Upper lobe of left lung (tissue), 6 donors: ENCODE data around the gene GALNT7. TPM values are rescaled to one million over a fixed set of nuclear protein-coding genes. Genes with fewer than 3 reads are reported as not detected.
"Not testable (repeated sequence)": the region's sequence is repeated elsewhere in the genome, so short reads cannot be mapped to it uniquely, and the experiment has no call there.

ENCODE experiments used
- ATAC-seq, 2 donors: fragments of 200-7000 bp; cut with Tn5 transposase; one replicate each; pipeline ENCODE4 v1.9.1; 2022; ENCODE audit warnings: mild to moderate bottlenecking in 2 of 2, moderate library complexity in 2 of 2; ENCODE audit not compliant: low FRiP score in 2 of 2
- DNase-seq, 2 donors: peaks; one replicate each; pipeline ENCODE4 v3.0.0-alpha.2; 2019 to 2020
- H3K27ac ChIP-seq, 4 donors: fragments of 200-600 bp; sonication (generic); one replicate each; pipeline ENCODE4 v1.5.1; 2016 to 2019
- H3K27me3 ChIP-seq, 4 donors: fragments of 200-600 bp; sonication (generic); one replicate each; pipeline ENCODE4 v1.5.1; 2017 to 2019
- H3K36me3 ChIP-seq, 4 donors: fragments of 200-600 bp; sonication (generic); one replicate each; pipeline ENCODE4 v1.5.1; 2016 to 2019
- H3K4me1 ChIP-seq, 4 donors: fragments of 200-600 bp; sonication (generic); one replicate each; pipeline ENCODE4 v1.5.1; 2018 to 2019
- H3K4me3 ChIP-seq, 4 donors: fragments of 200-600 bp; sonication (generic); one replicate each; pipeline ENCODE4 v1.5.1; 2017 to 2019; ENCODE audit warnings: mild to moderate bottlenecking in 2 of 4, moderate library complexity in 1 of 4
- H3K9me3 ChIP-seq, 4 donors: fragments of 200-600 bp; sonication (generic); one replicate each; pipeline ENCODE4 v1.5.1; 2018 to 2019
- EP300 ChIP-seq, 4 donors: sonication (generic); formaldehyde crosslinking; IDR thresholded peaks; one replicate each; pipeline ENCODE4 v1.5.1; 2017; ENCODE audit warnings: antibody characterized with exemption in 4 of 4, control low read depth in 2 of 4
- POLR2A ChIP-seq, 4 donors: fragments of 450-650 bp; IDR thresholded peaks; one replicate each; pipeline ENCODE4 v1.5.1; 2016 to 2017; ENCODE audit warnings: antibody characterized with exemption in 4 of 4, mild to moderate bottlenecking in 2 of 4
- POLR2AphosphoS5 ChIP-seq, 2 donors: sonication (generic); formaldehyde crosslinking; IDR thresholded peaks; one replicate each; pipeline ENCODE4 v1.5.1; 2017; ENCODE audit warnings: antibody characterized with exemption in 2 of 2
- WGBS, 2 donors: methylation state at CpG; one replicate each; pipeline ENCODE4 v1.1.5; 2017 to 2018; 5-methylcytosine and 5-hydroxymethylcytosine counted together
- total RNA-seq, 6 donors: library from RNA; depleted of rRNA in 4 of 6; stranded (reverse); fragments of >200 nt in 4 of 6; gene quantifications; one replicate each; pipeline versions ENCODE4 v1.1.0 to v1.2.1, GENCODE V29; 2016 to 2021
- TF ChIP-seq, protein P1 (sequence below), 6 experiments: fragments of 450-650 bp in 4 of 6; fragments of 200-600 bp in 2 of 6; sonication (generic) in 2 of 6; IDR thresholded peaks; one replicate each; pipeline ENCODE4 v1.5.1; 2016 to 2019; ENCODE audit warnings: antibody characterized with exemption in 6 of 6
- donor health status: DM: no; HTN: no; CAD: no; lungs with moderate emphysema.
- donor health status: DM: no; HTN: yes; CAD: no; lungs with severe emphysema.

GALNT7 gene
- total RNA-seq, 6 donors from 2014 or later, result 5.0 to 68.1 (median 20.1) TPM

DNA sequence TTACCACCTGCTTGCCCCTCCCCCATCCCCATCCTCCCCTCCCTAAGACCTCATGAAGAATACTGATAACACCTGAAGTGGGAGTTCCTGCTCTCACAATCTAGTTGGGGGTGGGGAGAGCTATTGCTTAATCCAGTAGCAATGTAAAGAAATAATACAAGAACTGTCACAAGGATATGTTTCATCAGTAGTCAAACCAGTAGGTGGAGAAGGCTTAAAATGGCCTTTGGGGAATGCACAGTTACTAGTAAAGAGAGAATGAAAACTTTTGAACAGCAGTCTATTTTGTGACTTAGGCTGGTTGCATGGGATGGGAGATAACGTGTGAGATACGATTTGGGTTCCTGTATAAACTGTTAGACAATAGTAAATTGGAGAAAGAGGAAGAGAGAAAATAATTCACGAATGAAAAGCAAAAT lies 6.0 kb downstream of the GALNT7 start:
- no peak overlapping the region for H3K27ac ChIP-seq
- no peak overlapping the region for H3K4me3 ChIP-seq
- H3K9me3 ChIP-seq, result no peaks in the 10 kb centered on the region
- 32% methylated on average over 3 of the region's 3 CpGs for WGBS, 2 donors
- no peaks in the 10 kb centered on the region for H3K27me3 ChIP-seq
- TF ChIP-seq POLR2A (IDR thresholded peaks at IDR 0.05), result no peak
- TF ChIP-seq EP300 (IDR thresholded peaks at IDR 0.05), result peak in 1 of 4 donors; percentile 61
- no peak for DNase-seq
- H3K4me1 ChIP-seq, result peaks cover 9 to 36% (median 34%) of the 10 kb centered on the region in 4 donors
- no peak for ATAC-seq
- no peaks in the 10 kb centered on the region for H3K36me3 ChIP-seq

DNA sequence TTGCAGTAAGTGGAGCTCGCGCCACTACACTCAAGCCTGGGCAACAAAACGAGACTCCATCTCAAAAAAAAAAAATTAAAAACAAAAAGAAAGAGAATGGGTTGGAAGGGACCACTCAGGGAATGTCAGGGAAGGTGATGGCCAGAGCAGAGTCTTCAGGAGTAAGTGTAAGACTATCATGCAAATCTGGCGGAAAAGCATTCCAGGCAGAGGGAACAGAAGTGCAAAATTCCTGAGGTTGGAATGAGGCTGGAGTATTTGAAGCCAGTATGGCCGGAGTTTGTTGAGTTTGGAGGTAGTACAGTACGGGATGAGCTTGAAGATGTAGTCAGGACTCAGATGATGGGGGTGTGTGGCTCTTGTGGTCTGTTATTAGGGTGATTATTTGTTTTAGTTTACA lies 7.4 kb downstream of the GALNT7 start:
- WGBS, 2 donors, result 94 to 97% methylated on average over 6 of the region's 6 CpGs
- Histone ChIP-seq H3K4me1 (peaks cover 7 to 25% (median 24%) of the 10 kb centered on the region in 4 donors), H3K27me3 (no peaks in the 10 kb centered on the region), H3K4me3 (no peak overlapping the region), H3K36me3 (no peaks in the 10 kb centered on the region), H3K9me3 (no peaks in the 10 kb centered on the region), H3K27ac (no peak overlapping the region)
- ATAC-seq (no peak), DNase-seq (no peak)
- TF ChIP-seq POLR2AphosphoS5 (IDR thresholded peaks at IDR 0.05), result no peak

DNA sequence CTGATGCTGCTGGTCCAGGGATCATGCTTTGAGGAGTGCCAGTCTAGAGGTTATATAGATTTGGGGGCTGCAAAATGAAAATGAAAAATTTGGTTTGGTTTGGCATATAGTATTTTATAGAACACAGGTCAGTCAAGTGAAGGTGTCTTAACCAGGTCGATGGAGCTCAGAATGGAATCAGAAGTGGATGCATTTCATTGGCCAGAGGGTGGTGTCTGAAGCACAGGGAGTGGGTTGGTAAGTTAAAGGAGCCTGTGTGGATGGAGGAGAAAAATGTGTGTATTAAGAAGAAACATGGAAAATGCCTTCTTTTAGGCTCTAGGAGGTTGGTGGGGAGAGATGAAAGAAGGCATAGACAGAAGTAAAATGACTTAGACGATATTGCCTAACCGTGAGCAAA lies 8.6 kb downstream of the GALNT7 start:
- TF ChIP-seq EP300 (IDR thresholded peaks at IDR 0.05), result no peak
- TF ChIP-seq, protein P1, sequence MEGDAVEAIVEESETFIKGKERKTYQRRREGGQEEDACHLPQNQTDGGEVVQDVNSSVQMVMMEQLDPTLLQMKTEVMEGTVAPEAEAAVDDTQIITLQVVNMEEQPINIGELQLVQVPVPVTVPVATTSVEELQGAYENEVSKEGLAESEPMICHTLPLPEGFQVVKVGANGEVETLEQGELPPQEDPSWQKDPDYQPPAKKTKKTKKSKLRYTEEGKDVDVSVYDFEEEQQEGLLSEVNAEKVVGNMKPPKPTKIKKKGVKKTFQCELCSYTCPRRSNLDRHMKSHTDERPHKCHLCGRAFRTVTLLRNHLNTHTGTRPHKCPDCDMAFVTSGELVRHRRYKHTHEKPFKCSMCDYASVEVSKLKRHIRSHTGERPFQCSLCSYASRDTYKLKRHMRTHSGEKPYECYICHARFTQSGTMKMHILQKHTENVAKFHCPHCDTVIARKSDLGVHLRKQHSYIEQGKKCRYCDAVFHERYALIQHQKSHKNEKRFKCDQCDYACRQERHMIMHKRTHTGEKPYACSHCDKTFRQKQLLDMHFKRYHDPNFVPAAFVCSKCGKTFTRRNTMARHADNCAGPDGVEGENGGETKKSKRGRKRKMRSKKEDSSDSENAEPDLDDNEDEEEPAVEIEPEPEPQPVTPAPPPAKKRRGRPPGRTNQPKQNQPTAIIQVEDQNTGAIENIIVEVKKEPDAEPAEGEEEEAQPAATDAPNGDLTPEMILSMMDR (IDR thresholded peaks at IDR 0.05), result no peak
- no peak for TF ChIP-seq POLR2AphosphoS5 (IDR thresholded peaks at IDR 0.05)
- TF ChIP-seq POLR2A (IDR thresholded peaks at IDR 0.05), result no peak
- Histone ChIP-seq H3K36me3 (no peaks in the 10 kb centered on the region), H3K27ac (no peak overlapping the region), H3K4me1 (peaks cover 8 to 20% (median 17%) of the 10 kb centered on the region in 4 donors), H3K4me3 (no peak overlapping the region), H3K9me3 (no peaks in the 10 kb centered on the region), H3K27me3 (no peaks in the 10 kb centered on the region)
- no peak for DNase-seq
- no peak for ATAC-seq
- WGBS, 2 donors, result 75 to 76% methylated on average over 3 of the region's 3 CpGs

DNA sequence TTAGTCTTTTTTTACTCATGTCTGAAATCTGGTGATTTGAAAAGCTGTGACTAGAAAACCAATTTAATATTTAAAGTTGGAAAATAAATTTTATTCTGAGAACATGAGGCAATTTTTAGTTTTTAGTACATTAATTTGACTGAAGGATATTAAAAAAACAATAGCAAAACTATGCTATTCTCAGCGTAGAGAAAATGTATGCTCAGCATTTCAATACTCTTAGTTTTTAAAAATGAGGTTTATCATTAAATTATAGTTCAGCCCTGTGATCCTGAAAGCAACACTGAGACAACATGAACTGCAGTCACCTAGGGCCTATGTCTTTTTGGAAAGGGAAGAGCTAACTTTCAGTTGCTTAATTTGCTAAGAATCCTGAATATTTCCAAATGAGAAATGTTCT lies 9.5 kb downstream of the GALNT7 start:
- DNase-seq (no peak), ATAC-seq (no peak)
- TF ChIP-seq, protein P1 (IDR thresholded peaks at IDR 0.05), result no peak
- TF ChIP-seq POLR2A (IDR thresholded peaks at IDR 0.05), result no peak
- no peak for TF ChIP-seq EP300 (IDR thresholded peaks at IDR 0.05)
- TF ChIP-seq POLR2AphosphoS5 (IDR thresholded peaks at IDR 0.05), result no peak
- Histone ChIP-seq H3K27ac (no peak overlapping the region), H3K9me3 (no peaks in the 10 kb centered on the region), H3K4me3 (no peak overlapping the region), H3K36me3 (no peaks in the 10 kb centered on the region), H3K27me3 (no peaks in the 10 kb centered on the region), H3K4me1 (peaks cover 8 to 18% (median 14%) of the 10 kb centered on the region in 4 donors)
- WGBS, 2 donors, result 92 to 93% methylated on average over 1 of the region's 1 CpG

DNA sequence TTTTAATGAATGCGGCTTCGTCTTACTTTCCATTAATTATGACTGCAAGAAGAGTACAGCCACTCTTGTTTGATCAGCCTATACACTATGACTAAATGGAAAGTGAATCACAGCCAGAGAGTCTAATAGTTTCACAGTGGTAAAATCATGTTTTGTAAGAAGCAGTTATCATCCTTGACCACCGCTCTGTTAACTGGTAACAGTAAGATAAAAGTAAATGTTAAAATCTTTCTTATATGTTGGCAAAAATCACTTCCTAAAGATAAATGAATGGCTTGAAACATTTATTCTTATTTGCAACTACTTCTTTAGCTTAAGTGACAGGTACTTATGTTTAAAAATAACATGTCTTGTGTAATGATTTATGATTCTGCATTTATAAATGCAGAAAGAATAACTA lies 13.2 kb downstream of the GALNT7 start:
- Histone ChIP-seq H3K27me3 (no peaks in the 10 kb centered on the region), H3K9me3 (no peaks in the 10 kb centered on the region), H3K4me3 (no peak overlapping the region), H3K27ac (no peak overlapping the region), H3K36me3 (no peaks in the 10 kb centered on the region), H3K4me1 (peaks cover 16 to 24% (median 21%) of the 10 kb centered on the region in 4 donors)
- TF ChIP-seq POLR2AphosphoS5 (IDR thresholded peaks at IDR 0.05) (no peak), POLR2A (IDR thresholded peaks at IDR 0.05) (no peak), EP300 (IDR thresholded peaks at IDR 0.05) (no peak)
- TF ChIP-seq, protein P1 (IDR thresholded peaks at IDR 0.05), result no peak
- WGBS, 2 donors, result 79 to 85% methylated on average over 3 of the region's 3 CpGs
- ATAC-seq (peak in 1 of 2 donors; percentile 41), DNase-seq (no peak)

DNA sequence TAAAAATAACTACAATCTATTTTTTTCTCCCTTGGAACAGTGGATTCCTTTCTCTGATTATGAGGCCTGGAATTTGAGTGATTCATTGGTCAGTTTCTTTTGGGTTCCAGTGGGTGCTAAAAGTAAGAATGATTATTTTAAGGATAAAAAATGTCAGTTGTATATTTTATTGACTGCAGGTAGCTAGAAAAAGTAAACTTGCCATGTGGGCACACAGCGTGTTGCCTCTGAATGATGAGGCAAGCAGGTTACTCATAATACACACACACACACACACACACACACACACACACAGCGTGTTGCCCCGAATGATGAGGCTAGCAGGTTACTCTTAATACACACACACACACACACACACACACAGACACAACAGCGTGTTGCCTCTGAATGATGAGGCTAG lies 13.8 kb downstream of the GALNT7 start:
- DNase-seq (no peak), ATAC-seq (peak in 1 of 2 donors; percentile 59)
- Histone ChIP-seq H3K27me3 (no peaks in the 10 kb centered on the region), H3K27ac (no peak overlapping the region), H3K9me3 (no peaks in the 10 kb centered on the region), H3K4me1 (peaks cover 16 to 27% (median 22%) of the 10 kb centered on the region in 4 donors), H3K4me3 (no peak overlapping the region), H3K36me3 (no peaks in the 10 kb centered on the region)
- TF ChIP-seq POLR2A (IDR thresholded peaks at IDR 0.05) (no peak), POLR2AphosphoS5 (IDR thresholded peaks at IDR 0.05) (no peak), EP300 (IDR thresholded peaks at IDR 0.05) (no peak)
- TF ChIP-seq, protein P1 (IDR thresholded peaks at IDR 0.05), result no peak
- WGBS, 2 donors, result 78 to 83% methylated on average over 4 of the region's 4 CpGs

DNA sequence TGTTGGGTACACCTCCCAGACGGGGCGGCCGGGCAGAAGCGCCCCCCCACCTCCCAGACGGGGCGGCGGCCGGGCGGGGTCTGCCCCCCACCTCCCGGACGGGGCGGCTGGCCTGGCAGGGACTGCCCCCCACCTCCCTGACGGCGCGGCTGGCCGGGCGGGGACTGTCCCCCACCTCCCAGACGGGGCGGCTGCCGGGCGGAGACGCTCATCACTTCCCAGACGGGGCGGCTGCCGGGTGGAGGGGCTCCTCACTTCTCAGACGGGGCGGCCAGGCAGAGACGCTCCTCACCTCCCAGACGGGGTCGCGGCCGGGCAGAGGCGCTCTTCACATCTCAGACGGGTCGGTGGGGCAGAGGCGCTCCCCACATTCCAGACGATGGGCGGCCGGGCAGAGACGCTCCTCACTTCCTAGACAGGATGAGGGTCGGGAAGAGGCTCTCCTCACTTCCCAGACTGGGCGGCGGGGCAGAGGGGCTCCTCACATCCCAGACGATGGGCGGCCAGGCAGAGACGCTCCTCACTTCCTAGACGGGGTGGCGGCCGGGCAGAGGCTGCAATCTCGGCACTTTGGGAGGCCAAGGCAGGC lies 15.1 kb downstream of the GALNT7 start:
- H3K4me1 ChIP-seq, result peaks cover 20 to 28% (median 26%) of the 10 kb centered on the region in 4 donors
- peak in 1 of 2 donors; percentile 77 for DNase-seq
- not testable (repeated sequence) for H3K9me3 ChIP-seq, H3K4me3 ChIP-seq, H3K36me3 ChIP-seq, ATAC-seq, H3K27me3 ChIP-seq, H3K27ac ChIP-seq
- 96 to 98% methylated on average over 26 to 27 of the region's 50 CpGs for WGBS, 2 donors
